GM19438 (cell line): Measurements from ENCODE around the gene AGBL3.

Experiments used
- ATAC-seq: cut with Tn5 transposase; IDR thresholded peaks from one replicate; pipeline ENCODE4 v1.9.1; 2021; ENCODE audit warnings: low read depth; ENCODE audit not compliant: unreplicated experiment

AGBL3 gene

DNA sequence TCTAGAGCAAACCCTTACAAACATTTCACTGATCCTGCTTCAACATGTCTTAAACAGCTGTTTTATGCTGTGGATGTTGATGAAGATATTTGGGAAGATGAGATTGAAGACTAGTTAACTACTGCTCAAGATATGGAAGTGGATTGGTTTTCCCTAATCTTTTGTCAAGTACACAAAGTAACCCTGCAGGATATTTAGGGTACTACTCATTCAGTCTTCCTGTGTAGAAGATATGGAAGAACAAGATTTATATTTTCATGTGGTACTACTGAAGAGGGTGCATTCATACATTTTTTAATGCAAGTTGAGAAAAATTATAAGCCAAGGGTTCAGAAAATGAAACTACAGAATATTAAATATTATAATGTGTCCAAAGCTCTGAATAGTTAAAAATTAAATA lies 143.3 kb downstream of the AGBL3 start:
- ATAC-seq: no peak

DNA sequence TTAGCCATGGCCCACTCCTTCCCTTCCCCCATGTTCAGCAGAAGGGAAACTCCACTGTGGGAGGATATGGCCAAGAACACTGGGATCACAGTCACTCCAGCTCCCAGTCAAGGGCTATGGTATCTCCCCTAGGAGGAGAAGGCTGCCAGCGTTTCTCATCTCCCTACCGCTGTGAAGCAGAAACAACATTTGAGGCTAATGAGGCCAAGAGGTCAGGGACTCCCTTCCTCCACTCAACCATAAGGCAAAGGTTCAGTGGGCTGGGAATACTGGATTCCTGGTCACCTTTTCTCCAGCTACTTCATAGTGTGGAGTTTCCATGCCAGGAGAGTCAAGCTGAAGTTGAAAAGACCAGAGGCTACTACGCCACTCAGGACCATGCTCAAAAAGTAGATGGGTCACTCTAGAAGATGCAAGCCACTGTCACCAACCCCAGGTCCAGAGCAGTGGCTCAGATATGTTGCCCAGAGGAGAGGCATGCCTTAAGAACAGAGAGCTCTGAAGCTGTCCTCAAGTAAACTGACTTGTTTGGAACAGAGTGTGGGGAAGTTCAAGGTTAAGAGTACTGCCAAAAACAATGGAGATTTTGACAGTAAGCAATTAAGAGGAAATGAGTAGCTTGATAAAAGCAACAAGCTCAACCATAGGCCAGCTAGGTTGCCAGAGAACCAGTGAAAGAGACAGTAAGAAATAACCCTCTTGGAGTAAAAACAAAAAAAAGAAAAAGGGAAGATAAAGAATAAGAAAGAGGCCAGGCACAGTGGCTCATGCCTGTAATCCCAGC lies 157.8 kb downstream of the AGBL3 start:
- no peak for ATAC-seq

DNA sequence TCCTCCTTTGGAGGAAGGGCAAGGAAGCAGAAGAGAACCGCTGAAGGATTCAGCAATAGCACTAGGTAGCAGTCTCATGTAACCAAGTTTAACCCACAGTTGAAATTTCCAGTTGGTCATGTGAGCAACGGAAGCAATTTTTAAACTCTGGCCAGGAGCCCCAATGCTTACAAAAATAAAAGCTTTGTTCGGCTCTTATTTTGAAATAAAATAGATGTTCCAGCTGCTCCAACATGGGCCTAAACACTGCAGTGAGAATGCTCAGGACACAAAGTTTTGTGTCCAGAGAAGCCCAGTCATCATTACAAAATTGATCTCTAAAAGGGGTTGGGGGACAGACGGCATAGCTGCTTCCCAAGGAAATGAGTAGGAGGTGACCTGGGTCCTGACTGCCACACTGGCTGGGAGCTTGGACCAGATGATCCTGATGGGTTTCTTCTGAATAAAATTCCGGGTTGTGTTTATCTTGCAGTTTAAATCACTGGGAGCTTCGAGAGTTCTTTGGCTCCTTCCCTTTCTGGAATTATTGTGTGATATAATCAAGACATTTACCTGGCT lies 161.1 kb downstream of the AGBL3 start:
- ATAC-seq: peak; percentile 19

DNA sequence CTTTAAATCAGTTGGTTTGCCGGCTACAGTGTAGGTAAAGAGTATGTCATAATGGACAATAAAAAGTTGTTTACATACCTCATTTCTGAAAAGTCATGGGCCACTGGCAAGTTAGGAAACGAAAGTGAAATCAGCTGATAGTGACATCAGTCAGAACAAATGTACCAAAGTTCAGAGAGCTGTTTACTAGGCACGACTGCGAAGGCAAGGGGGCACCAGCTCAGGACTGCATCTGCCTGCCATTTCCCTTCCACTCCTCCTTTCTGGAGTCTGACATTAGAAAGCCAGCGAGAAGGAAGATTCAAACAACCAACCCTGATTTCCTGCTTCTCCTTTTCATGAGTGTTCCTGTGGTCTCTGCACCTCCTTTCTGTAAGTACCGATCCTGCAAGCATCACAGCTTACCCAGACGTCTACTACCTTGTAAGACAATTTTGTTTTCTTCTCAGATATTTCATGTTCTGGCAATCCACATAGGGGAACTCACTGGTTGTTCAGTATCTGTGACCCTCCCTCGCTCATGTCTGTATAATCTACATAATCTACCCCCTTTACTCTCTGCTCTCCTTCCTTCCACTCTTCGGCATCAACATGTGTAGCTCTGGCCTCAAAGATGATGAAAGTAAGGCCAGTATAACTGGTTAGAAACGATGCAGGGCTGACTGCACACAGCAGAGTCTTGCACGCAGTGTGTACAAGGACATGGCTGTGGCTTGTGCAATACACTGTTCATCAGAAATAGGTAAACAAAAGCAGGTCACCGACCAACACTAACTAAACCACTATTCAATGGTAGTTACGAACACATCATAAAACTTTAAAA lies 161.8 kb downstream of the AGBL3 start, which contains the start of gene TMEM140:
Gene TMEM140, plus strand, starts transcription at position 174 of the 823 bp plus-strand sequence. CDS start 16,370 bp downstream, outside the sequence.
- ATAC-seq: peak; percentile 58

DNA sequence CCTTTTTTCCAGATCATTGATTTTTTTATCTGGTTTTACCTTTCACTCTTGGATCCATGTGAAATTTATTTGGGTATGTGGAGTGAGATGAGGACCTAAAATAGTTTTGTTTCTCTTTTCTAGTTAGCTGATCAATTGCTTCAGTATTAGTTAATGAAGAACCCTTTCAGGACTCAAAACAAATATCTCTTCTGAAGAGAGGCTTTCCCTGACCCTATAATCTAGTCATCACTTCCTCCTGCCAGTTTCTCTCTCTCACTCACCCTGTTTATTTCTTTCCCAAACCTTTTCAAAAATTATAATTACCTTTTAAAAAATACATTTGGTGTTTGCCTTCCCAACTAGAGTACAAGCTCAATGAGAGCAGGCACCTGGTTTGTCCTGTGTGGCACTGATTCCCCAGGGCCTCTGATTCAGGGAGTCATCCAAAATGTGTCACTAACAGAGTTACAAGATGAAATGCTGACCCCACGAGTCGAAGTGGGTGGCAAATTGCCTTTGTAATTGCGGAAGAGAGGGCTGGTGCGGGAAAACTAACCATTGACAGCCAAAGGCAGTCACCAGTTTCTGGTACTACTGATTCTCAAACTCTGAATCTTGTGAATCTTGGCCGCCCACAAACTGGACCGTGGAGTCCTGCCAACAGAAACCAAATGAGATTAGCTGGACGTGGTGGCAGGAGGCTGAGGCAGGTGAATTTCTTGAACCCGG lies 163.9 kb downstream of the AGBL3 start:
- ATAC-seq: no peak

DNA sequence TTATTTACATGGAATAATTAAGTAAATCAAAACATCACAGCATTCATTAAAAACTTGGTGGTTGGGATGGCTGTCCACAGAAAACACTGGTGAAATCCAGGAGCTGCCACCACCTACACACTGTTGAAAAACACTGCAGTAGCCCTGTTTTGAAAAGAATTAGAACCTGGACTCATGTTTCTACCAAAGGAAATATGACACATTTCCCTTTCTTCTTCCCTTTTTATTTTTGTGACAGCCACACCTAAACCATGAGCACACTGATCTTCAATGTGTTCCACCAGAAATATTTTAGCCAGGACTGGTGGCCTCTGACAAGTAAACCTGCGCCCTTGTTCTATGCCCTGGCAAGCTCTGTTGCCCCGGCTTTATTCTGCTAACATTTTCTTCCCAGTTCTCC lies 164.8 kb downstream of the AGBL3 start:
- ATAC-seq: no peak

DNA sequence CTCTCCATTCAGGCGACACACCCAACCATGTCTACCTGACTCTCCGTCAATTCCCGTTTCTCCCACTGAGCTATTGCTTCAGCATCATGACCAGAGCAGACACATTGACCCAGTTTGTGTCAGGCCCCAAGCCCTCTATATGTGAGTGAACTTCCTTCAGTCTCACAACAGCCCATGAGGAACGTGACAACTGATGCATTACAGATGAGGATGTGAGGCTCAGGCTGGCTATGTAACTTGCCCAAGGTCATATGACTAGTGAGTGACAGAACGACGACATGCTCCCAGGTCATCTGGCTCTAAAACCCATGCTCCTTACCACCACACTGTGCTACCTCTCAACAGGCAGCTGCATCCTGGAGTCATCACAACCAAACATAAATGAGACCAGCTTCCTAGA lies 165.2 kb downstream of the AGBL3 start:
- no peak for ATAC-seq

DNA sequence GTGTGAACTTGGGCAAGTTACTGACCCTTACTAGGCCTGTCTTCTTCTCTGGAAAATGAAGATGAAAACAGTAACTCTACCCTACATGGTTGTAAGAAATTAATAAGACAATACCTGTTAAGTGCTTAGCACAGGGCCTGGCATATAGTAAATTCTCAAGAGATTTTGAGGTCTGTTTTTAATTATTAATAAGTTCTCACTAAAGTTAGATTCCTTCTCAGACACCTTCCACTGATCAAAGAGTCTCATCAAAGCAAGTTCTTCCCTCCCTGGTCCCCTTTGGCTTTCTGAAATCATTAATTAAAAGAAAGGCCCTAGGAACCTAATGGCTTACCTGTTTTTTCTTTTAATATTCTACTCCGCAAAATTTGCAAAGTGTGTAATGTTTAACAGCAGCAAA lies 166.1 kb downstream of the AGBL3 start:
- ATAC-seq: no peak

DNA sequence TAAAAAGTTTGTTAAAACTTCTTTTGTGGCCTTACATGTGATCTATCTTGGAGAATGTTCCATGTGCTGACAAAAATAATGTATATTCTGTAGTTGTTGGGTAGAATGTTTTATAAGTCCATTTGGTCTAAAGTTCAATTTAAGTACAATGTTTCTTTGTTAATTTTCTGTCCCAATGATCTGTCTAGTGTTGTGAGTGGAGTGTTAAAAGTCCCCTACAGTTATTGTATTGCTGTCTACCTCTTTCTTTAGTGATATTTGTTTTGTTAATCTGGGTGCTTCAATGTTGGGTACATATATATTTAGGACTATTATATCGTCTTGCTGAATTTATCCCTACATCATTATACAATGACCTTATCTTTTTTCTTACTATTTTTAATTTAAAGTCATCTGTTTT lies 168.4 kb downstream of the AGBL3 start:
- ATAC-seq: no peak

DNA sequence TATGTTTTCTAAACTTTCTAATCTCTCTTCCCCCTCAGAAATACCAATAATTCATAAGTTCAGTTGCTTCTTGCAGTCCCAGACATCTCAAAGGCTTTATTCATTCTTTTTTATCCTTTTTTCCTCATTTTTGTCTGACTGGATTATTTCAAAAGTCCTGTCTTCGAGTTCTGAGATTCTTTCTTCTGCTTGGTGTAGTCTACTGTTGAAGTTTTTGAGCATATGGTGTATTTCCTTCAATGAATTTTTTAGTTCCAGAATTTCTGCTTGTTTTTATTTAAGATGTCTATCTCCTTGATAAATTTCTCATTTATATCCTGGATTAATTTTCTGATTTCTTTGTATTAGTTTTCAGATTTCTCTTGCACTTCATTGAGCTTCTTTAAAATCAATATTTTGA lies 170.0 kb downstream of the AGBL3 start:
- no peak for ATAC-seq

DNA sequence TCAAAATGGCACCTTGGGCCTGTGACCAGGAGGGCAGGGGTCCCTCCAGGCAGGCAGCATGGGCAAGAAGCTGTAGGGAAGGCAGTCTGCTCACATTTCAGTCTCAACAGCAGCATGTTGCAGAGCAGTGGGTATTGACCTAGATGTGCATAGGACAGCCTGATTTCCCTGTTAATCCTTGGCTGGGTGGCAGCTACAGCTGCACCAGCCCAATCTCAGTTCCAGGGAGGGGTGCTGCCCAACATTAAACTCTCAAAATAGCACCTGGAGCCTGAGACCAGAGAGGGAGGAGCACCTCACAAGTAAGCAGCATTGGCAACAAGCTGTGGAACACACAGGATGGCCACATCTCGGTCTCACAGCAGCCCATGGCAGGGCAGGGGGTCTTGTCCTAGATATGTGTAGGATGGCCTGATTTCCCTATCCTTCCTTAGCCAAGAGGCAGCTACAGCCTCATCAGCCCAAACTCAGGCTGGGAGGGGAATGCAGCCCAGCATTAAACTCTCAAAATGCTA lies 171.9 kb downstream of the AGBL3 start:
- no peak for ATAC-seq

DNA sequence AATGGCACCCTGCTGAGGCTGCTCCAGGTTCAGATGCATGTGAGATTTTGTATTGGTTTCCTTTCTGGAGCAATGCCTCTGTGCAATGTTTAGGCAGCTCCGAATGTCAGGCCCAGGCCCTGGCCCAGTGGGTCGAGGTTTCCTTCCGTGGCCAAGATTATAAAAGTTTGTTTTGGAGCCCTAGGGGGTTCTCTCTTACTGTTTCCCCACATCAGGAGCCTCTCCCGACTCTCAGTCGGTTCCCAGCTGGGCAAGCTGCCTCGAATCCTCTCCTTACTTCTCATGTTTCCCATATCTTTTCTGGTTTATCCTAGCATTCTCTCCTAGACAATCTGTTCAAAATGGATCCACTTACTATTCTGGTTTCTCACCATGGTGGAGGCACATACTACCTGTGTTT lies 172.6 kb downstream of the AGBL3 start:
- no peak for ATAC-seq

DNA sequence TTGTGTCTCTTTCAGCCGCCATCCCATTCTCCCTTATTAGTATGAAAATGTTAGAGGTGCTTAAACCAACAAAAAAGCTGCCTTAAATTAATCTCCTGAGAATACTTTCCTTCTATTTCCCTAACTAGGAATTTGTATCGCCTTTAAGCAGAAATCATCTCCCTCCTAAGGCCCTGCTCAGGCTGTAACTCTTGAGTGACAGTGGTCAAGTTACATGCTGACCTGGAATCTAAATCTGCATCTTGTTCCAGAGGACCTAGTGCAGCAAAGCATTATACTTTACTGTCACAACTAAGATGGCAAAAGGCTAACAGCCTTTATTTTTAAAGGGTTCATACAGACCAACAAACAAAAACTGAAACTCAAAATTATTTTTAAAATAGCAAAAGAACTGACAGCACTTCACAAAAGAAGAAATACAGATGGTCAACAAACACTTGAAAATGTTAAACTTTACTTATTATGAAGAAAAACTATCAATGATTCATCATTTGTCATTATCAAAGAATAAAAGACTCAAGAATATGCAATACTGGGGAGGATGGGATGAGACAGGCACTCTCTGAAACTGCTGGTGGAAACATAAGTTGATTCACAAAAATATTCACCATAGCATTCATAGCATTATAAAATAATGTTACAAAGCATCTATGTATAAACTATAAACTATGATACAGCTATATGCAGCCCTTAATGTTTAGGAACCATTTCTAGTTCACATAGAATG lies 173.2 kb downstream of the AGBL3 start:
- ATAC-seq: peak; percentile 10

DNA sequence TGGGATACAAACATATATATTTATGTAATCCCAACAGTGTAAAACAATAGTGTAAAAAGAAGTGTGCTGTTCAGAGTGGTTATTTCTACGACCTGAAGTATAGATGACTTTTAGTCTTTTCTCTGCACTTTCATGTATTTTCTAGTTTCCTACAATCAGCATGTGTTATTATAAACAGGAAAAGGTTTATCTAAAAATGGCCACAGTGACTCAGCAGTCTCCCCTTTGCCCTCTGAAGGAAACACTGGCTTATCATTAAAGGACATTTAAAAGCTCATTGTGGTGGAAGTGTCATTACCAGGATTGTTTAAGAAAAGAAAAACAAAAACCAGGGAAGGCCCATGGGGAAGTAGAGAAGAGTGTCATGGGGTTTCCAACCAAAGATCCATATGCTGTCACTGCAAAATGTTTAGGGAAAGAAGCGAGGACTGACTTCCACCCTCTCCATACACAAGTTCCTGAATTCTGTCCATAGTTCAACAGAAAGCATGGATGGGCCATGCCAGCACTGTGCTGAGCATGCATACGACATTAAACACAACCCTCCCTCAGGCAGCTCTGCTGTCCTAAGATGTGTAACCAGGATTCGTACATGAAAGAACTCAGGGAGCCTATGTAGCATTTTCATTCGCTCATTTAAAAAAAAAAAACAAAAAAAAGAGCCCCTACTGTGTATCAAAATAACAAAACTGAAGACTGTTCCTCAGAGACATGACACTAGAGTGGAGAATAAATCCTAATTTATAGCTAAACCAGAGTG lies 174.0 kb downstream of the AGBL3 start:
- peak; percentile 63 for ATAC-seq

DNA sequence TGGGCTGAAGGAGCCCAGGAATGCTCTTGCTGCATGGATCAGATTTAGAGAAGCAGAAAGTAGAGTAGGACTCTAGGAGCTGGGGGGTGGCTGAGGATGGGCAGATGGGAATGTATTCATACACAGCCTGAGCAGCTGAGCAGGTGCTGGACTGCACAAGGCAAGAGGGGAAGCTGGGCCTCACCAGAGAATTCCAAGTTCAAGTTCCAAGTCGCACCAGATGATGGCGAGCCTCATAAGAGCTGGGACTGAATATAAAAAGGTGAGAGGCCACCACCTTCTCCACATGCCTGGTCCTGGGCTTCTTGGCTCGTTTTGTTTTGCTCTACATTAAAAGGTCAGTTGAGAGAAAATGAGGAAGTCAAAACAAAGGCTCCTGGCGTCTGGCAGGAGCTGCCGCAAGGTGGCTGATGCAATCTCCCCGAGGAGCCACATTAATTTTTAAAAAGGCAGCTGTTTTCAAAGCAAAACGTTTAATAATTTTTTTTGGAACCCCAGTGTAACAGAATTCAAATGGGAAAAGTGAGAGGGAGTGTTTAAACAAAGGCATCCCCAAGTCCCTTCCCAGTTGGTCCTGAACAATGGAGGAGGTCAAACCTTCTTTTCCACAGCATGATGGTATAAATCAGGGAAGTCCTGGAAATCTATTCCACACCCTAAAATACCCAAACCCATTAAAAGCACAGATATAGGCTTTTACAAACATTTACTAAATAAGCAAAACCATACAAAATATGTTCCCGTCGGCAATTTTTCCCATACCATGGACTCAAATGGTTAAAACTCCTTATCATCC lies 174.7 kb downstream of the AGBL3 start:
- no peak for ATAC-seq

DNA sequence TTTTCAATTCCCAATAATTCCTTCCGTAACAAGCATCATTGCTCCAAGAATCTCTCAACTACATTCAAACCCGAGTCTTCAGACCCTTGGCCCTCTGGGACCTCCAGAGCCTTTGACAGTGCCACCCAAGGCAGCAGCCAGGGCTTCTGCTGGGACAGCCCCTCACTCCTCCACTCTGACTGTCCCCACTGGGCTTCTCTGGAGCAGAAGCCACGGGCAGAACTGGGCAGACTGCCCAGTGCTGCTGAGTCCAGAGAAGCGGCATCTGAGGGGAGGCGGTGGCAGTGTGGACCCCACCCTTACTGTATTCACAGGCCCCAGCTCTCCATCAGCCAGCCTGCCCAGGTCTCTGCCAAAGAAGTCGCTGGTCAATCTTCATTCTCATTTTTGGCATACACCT lies 175.4 kb downstream of the AGBL3 start:
- no peak for ATAC-seq

DNA sequence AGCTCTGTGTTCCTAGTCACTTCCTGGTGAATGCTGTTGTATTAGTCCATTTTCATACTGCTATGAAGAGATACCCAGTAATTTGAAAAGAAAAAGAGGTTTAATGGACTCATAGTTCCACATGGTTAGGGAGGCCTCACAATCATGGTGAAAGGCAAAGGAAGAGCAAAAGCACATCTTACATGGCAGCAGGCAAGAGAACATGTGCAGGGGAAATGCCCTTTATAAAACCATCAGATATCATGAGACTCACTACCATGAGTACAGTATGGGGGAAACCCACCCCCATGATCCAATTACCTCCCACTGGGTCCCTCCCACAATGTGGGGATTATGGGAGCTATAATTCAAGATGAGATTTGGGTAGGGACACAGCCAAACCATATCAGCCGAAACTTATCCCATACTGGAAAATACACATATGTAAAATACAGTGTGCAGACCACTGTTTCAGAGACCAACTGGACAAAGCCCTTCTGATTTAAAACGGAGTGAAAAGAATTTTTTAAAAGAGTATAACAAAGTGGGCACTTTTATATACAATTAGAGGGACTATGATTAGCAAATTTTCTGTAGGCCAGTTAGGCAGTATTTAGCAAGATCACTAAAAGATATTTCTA lies 176.2 kb downstream of the AGBL3 start:
- no peak for ATAC-seq
